ENCODE data around the gene ACOXL. TPM values are rescaled to one million over a fixed set of nuclear protein-coding genes. Genes with fewer than 3 reads are reported as not detected.

ACOXL gene
- total RNA-seq, 2 experiments from 2014 or later: not detected

GRCh38 chr2:110999626-111000025 lies 267.3 kb downstream of the ACOXL start:
- H3K36me3 ChIP-seq (ENCODE audit: insufficient read depth, low read length): no peaks in the 10 kb centered on the region
- H3K27me3 ChIP-seq (ENCODE audit: control insufficient read depth in 1 of 2, insufficient read depth in 2 of 2, low read length in 2 of 2): peaks cover 4 to 7% of the 10 kb centered on the region in 2 experiments
- H3K4me1 ChIP-seq (ENCODE audit: insufficient read depth, low read length): peaks cover 1% of the 10 kb centered on the region
- Mint-ChIP-seq H3K27ac (no peak overlapping the region), H3K9me3 (peaks cover 3% of the 10 kb centered on the region), H3K4me1 (ENCODE audit: low read depth) (peaks cover 2% of the 10 kb centered on the region), H3K27me3 (peaks cover 12% of the 10 kb centered on the region), H3K4me3 (no peak overlapping the region), H3K36me3 (ENCODE audit: low read depth) (no peaks in the 10 kb centered on the region)
- TF ChIP-seq, protein P1, sequence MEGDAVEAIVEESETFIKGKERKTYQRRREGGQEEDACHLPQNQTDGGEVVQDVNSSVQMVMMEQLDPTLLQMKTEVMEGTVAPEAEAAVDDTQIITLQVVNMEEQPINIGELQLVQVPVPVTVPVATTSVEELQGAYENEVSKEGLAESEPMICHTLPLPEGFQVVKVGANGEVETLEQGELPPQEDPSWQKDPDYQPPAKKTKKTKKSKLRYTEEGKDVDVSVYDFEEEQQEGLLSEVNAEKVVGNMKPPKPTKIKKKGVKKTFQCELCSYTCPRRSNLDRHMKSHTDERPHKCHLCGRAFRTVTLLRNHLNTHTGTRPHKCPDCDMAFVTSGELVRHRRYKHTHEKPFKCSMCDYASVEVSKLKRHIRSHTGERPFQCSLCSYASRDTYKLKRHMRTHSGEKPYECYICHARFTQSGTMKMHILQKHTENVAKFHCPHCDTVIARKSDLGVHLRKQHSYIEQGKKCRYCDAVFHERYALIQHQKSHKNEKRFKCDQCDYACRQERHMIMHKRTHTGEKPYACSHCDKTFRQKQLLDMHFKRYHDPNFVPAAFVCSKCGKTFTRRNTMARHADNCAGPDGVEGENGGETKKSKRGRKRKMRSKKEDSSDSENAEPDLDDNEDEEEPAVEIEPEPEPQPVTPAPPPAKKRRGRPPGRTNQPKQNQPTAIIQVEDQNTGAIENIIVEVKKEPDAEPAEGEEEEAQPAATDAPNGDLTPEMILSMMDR (IDR thresholded peaks at IDR 0.05): no peak
- DNase-seq (no peak), ATAC-seq (ENCODE audit: poor library complexity) (no peak)
- intact Hi-C loops (cut with DNase I, micrococcal nuclease): no loop called here
- ChIA-PET CTCF (no interaction called here), POLR2A (no interaction called here)
- no peak overlapping the region for H3K4me3 ChIP-seq (ENCODE audit: low read length)
- no peaks in the 10 kb centered on the region for H3K9me3 ChIP-seq (ENCODE audit: control insufficient read depth in 1 of 2, insufficient read depth in 1 of 2, low read length in 2 of 2)
- H3K27ac ChIP-seq (ENCODE audit: low read depth in 1 of 2, low read length in 2 of 2): no peak overlapping the region

GRCh38 chr2:111005307-111005706 lies 272.9 kb downstream of the ACOXL start:
- Histone ChIP-seq H3K27ac (ENCODE audit: low read depth in 1 of 2, low read length in 2 of 2) (no peak overlapping the region), H3K4me1 (ENCODE audit: insufficient read depth, low read length) (no peaks in the 10 kb centered on the region), H3K4me3 (ENCODE audit: low read length) (no peak overlapping the region), H3K36me3 (ENCODE audit: insufficient read depth, low read length) (no peaks in the 10 kb centered on the region), H3K9me3 (ENCODE audit: control insufficient read depth in 1 of 2, insufficient read depth in 1 of 2, low read length in 2 of 2) (no peaks in the 10 kb centered on the region), H3K27me3 (ENCODE audit: control insufficient read depth in 1 of 2, insufficient read depth in 2 of 2, low read length in 2 of 2) (peaks cover 4 to 11% of the 10 kb centered on the region in 2 experiments)
- TF ChIP-seq, protein P1 (IDR thresholded peaks at IDR 0.05): no peak
- CTCF ChIA-PET: no interaction called here
- Mint-ChIP-seq H3K4me3 (no peak overlapping the region), H3K27ac (no peak overlapping the region), H3K4me1 (ENCODE audit: low read depth) (no peaks in the 10 kb centered on the region), H3K9me3 (no peaks in the 10 kb centered on the region), H3K27me3 (peaks cover 14% of the 10 kb centered on the region), H3K36me3 (ENCODE audit: low read depth) (no peaks in the 10 kb centered on the region)
- POLR2A ChIA-PET: no interaction called here
- ATAC-seq (ENCODE audit: poor library complexity) (no peak), DNase-seq (no peak)
- intact Hi-C loops (cut with DNase I, micrococcal nuclease): no loop called here

GRCh38 chr2:111005821-111006220 lies 273.4 kb downstream of the ACOXL start:
- H3K4me1 ChIP-seq (ENCODE audit: insufficient read depth, low read length): no peaks in the 10 kb centered on the region
- no peak overlapping the region for H3K4me3 ChIP-seq (ENCODE audit: low read length)
- Mint-ChIP-seq H3K4me3 (no peak overlapping the region), H3K27me3 (peaks cover 14% of the 10 kb centered on the region), H3K9me3 (no peaks in the 10 kb centered on the region), H3K36me3 (ENCODE audit: low read depth) (no peaks in the 10 kb centered on the region), H3K4me1 (ENCODE audit: low read depth) (no peaks in the 10 kb centered on the region), H3K27ac (no peak overlapping the region)
- H3K9me3 ChIP-seq (ENCODE audit: control insufficient read depth in 1 of 2, insufficient read depth in 1 of 2, low read length in 2 of 2): no peaks in the 10 kb centered on the region
- ATAC-seq (ENCODE audit: poor library complexity) (no peak), DNase-seq (no peak)
- POLR2A ChIA-PET: no interaction called here
- peaks cover 4 to 13% of the 10 kb centered on the region in 2 experiments for H3K27me3 ChIP-seq (ENCODE audit: control insufficient read depth in 1 of 2, insufficient read depth in 2 of 2, low read length in 2 of 2)
- TF ChIP-seq, protein P1 (IDR thresholded peaks at IDR 0.05): no peak
- no peaks in the 10 kb centered on the region for H3K36me3 ChIP-seq (ENCODE audit: insufficient read depth, low read length)
- no peak overlapping the region for H3K27ac ChIP-seq (ENCODE audit: low read depth in 1 of 2, low read length in 2 of 2)
- CTCF ChIA-PET: no interaction called here
- intact Hi-C loops (cut with DNase I, micrococcal nuclease): no loop called here

Measured in CD4-positive, alpha-beta T cell (primary cell).